HEK293 (cell line): ENCODE data around the gene IGSF23.

ENCODE experiments used
- ATF2 ChIP-seq: fragments of 450-650 bp; formaldehyde crosslinking; IDR thresholded peaks from 2 replicates; pipeline ENCODE4 v1.5.1; 2016; ENCODE audit warnings: missing biosample characterization, missing genetic modification characterization, low read depth
- CTCF ChIP-seq: fragments of 450-650 bp; formaldehyde crosslinking; IDR thresholded peaks from 2 replicates; pipeline ENCODE4 v1.5.1; 2016; ENCODE audit warnings: missing biosample characterization, missing genetic modification characterization
- TRIM28 ChIP-seq: IDR thresholded peaks from 2 replicates; pipeline ENCODE4 v1.6.1; 2011; ENCODE audit warnings: low read length, control low read depth, borderline replicate concordance
- TSHZ1 ChIP-seq: fragments of 450-650 bp; formaldehyde crosslinking; IDR thresholded peaks from 2 replicates; pipeline ENCODE4 v1.5.1; 2016; ENCODE audit warnings: missing biosample characterization, missing genetic modification characterization, borderline replicate concordance
- ZNF366 ChIP-seq: fragments of 450-650 bp; formaldehyde crosslinking; conservative IDR thresholded peaks from 2 replicates; pipeline ENCODE4 v1.5.1; 2016; ENCODE audit warnings: missing biosample characterization, missing genetic modification characterization
- ZNF704 ChIP-seq: fragments of 450-650 bp; formaldehyde crosslinking; IDR thresholded peaks from 2 replicates; pipeline ENCODE4 v1.5.1; 2016; ENCODE audit warnings: missing biosample characterization, missing genetic modification characterization

GRCh38 chr19:44644402-44645016 is 31.1 kb downstream of the IGSF23 start:
- TF ChIP-seq TSHZ1 (tag by site-specific recombination) (no peak), ZNF704 (no peak), ATF2 (tag by site-specific recombination) (no peak), TRIM28 (no peak), CTCF (tag by site-specific recombination) (no peak), ZNF366 (tag by site-specific recombination) (peak; percentile 64)
